Stimulated activated CD4-positive, alpha-beta T cell treated with anti-CD3 and anti-CD28 coated beads, TNF-alpha, amount 100 ng/mL, for 48 hours (primary cell): ENCODE measurements around the gene TMEM222.

Experiments used
- DNase-seq, 3 donors: peaks; one replicate each; pipeline ENCODE4 v3.0.0-alpha.2; 2020; ENCODE audit warnings: low read depth in 3 of 3

The TMEM222 gene

GRCh38 chr1:27306892-27307761, 14.8 kb upstream of the TMEM222 start:
- DNase-seq = no peak

- DNase-seq = no peak
Observed at GRCh38 chr1:27307874-27308598, 13.9 kb upstream of the TMEM222 start.

GRCh38 chr1:27314169-27314568, 7.8 kb upstream of the TMEM222 start:
- no peak for DNase-seq

- no peak for DNase-seq
Observed at GRCh38 chr1:27314737-27315136, 7.2 kb upstream of the TMEM222 start.

- DNase-seq = no peak
Observed at GRCh38 chr1:27316860-27317259, 5.1 kb upstream of the TMEM222 start.

- DNase-seq = no peak
Observed at GRCh38 chr1:27318136-27318535, 3.8 kb upstream of the TMEM222 start.

GRCh38 chr1:27318596-27318995, 3.4 kb upstream of the TMEM222 start:
- DNase-seq = no peak

GRCh38 chr1:27322569-27323240, 742 bp downstream of the TMEM222 start:
- no peak for DNase-seq

- DNase-seq = no peak
Observed at GRCh38 chr1:27325286-27325685, 3.3 kb downstream of the TMEM222 start.

- DNase-seq = no peak
Observed at GRCh38 chr1:27327964-27328363, 6.0 kb downstream of the TMEM222 start.

- DNase-seq = no peak
Observed at GRCh38 chr1:27330786-27331185, 8.8 kb downstream of the TMEM222 start.

- no peak for DNase-seq
Observed at GRCh38 chr1:27331426-27331825, 9.5 kb downstream of the TMEM222 start.

GRCh38 chr1:27331922-27332321, 10.0 kb downstream of the TMEM222 start:
- DNase-seq = no peak

GRCh38 chr1:27332536-27333281, 10.7 kb downstream of the TMEM222 start:
- DNase-seq = peak in 1 of 3 donors; percentile 43

- no peak for DNase-seq
Observed at GRCh38 chr1:27333717-27334279, 11.8 kb downstream of the TMEM222 start.

GRCh38 chr1:27335506-27336422, 13.8 kb downstream of the TMEM222 start:
- no peak for DNase-seq

- no peak for DNase-seq
Observed at GRCh38 chr1:27336756-27337155, 14.8 kb downstream of the TMEM222 start.

GRCh38 chr1:27338751-27339150, 16.8 kb downstream of the TMEM222 start:
- DNase-seq = no peak

- DNase-seq = no peak
Observed at GRCh38 chr1:27339213-27339612, 17.2 kb downstream of the TMEM222 start.

- peak in 1 of 3 donors; percentile 45 for DNase-seq
Observed at GRCh38 chr1:27341525-27342252, 19.7 kb downstream of the TMEM222 start, which contains the start of gene SYTL1. SYTL1 (plus strand) TSS chr1:27342022; CDS start chr1:27345335, 3,313 bp downstream.
